ENCODE measurements around the gene TOMM70.

Gene TOMM70

DNA sequence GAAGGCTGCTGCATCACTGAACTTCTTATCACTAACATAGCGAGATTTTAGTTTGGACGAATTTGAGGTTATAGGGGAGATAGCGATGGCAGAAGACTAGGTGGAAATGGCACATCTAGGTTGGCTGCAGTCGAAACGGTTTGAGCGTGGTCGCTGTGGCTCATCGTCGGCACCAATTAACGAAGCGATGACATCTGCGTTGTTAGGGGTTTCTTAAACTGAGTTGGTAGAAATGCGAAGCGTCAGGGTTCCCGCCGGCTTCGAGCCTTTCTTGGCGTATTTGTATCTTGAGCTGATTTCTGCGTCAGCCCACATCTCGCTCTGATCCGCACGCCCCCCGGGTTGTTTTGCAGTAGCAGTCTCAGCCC is 769 bp upstream of the TOMM70 start:
- Histone ChIP-seq H3K9me3 (ENCODE audit: control insufficient read depth in 5 of 5, low read length in 5 of 5) (no peaks in the 10 kb centered on the region), H3K27me3 (ENCODE audit: control insufficient read depth in 5 of 5, insufficient read depth in 4 of 5, low read length in 5 of 5) (no peaks in the 10 kb centered on the region), H3K36me3 (ENCODE audit: control insufficient read depth in 5 of 5, insufficient read depth in 5 of 5, low read length in 5 of 5) (no peaks in the 10 kb centered on the region), H3K27ac (ENCODE audit: low read depth, low read length) (peak overlapping the region; percentile 98), H3K4me3 (ENCODE audit: low read depth in 1 of 5, low read length in 5 of 5) (peak overlapping the region; percentile 91 to 99 (median 96)), H3K4me1 (ENCODE audit: control insufficient read depth in 5 of 5, insufficient read depth in 5 of 5, low read length in 5 of 5) (peaks cover 0 to 55% (median 40%) of the 10 kb centered on the region in 5 donors), H3K9ac (ENCODE audit: low read length in 5 of 5) (peak overlapping the region; percentile 57 to 99 (median 92))

DNA sequence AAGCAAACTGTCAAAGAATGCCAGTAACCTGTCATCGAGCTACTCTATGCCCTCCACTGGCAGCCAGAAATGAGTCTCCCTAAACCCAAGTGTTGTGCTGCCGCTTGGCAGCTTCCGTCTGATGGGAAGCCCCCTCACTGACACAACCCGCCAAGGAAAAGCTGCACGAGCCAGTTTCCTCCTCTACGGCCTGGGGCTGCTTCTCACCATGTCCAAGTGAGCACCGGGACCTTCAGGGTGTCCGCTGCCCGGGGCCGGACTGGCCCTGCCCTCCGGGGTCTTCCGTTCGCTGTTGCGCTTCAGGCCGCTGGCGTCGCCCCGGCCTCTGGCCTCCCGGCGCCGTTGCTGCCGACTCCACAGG is 490 bp downstream of the TOMM70 start:
- H3K27ac ChIP-seq (ENCODE audit: low read depth, low read length) = peak overlapping the region; percentile 98
- peak overlapping the region; percentile 87 to 96 (median 94) for H3K4me3 ChIP-seq (ENCODE audit: low read depth in 1 of 5, low read length in 5 of 5)
- H3K9ac ChIP-seq (ENCODE audit: low read length in 5 of 5) = peak overlapping the region; percentile 23 to 99 (median 93)
- no peaks in the 10 kb centered on the region for H3K36me3 ChIP-seq (ENCODE audit: control insufficient read depth in 5 of 5, insufficient read depth in 5 of 5, low read length in 5 of 5)
- no peaks in the 10 kb centered on the region for H3K27me3 ChIP-seq (ENCODE audit: control insufficient read depth in 5 of 5, insufficient read depth in 4 of 5, low read length in 5 of 5)
- peaks cover 0 to 58% (median 40%) of the 10 kb centered on the region in 5 donors for H3K4me1 ChIP-seq (ENCODE audit: control insufficient read depth in 5 of 5, insufficient read depth in 5 of 5, low read length in 5 of 5)
- no peaks in the 10 kb centered on the region for H3K9me3 ChIP-seq (ENCODE audit: control insufficient read depth in 5 of 5, low read length in 5 of 5)

- Histone ChIP-seq H3K9ac (ENCODE audit: low read length in 5 of 5) (peak overlapping the region; percentile 23 to 99 (median 93)), H3K9me3 (ENCODE audit: control insufficient read depth in 5 of 5, low read length in 5 of 5) (no peaks in the 10 kb centered on the region), H3K27ac (ENCODE audit: low read depth, low read length) (peak overlapping the region; percentile 98), H3K4me1 (ENCODE audit: control insufficient read depth in 5 of 5, insufficient read depth in 5 of 5, low read length in 5 of 5) (peaks cover 0 to 58% (median 40%) of the 10 kb centered on the region in 5 donors), H3K36me3 (ENCODE audit: control insufficient read depth in 5 of 5, insufficient read depth in 5 of 5, low read length in 5 of 5) (no peaks in the 10 kb centered on the region), H3K4me3 (ENCODE audit: low read depth in 1 of 5, low read length in 5 of 5) (peak overlapping the region; percentile 87 to 96 (median 94)), H3K27me3 (ENCODE audit: control insufficient read depth in 5 of 5, insufficient read depth in 4 of 5, low read length in 5 of 5) (no peaks in the 10 kb centered on the region)
These were observed 1.4 kb downstream of the TOMM70 start for GRCh38 chr3:100399341-100400071.

DNA sequence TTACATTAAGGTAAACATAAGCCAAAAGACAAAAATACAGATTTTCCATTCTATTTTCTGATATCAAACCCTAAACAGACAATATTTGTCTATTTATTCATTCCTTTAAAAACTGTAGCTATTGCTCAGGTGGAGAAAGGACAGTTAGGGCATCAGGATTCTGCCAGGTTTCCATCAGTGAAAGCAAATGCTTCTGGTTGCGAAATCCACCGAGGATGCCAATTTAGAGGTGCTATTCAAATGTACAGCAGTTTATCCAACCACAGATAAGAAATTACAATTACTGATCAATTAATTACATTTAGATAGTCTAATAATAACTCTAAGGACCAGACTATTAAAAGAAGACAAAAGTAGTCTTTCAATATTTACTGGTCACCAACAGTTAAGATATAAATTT is 3.9 kb downstream of the TOMM70 start:
- Histone ChIP-seq H3K27me3 (ENCODE audit: control insufficient read depth in 5 of 5, insufficient read depth in 4 of 5, low read length in 5 of 5) (no peaks in the 10 kb centered on the region), H3K4me1 (ENCODE audit: control insufficient read depth in 5 of 5, insufficient read depth in 5 of 5, low read length in 5 of 5) (peaks cover 0 to 36% (median 25%) of the 10 kb centered on the region in 5 donors), H3K27ac (ENCODE audit: low read depth, low read length) (no peak overlapping the region), H3K4me3 (ENCODE audit: low read depth in 1 of 5, low read length in 5 of 5) (no peak overlapping the region), H3K9ac (ENCODE audit: low read length in 5 of 5) (no peak overlapping the region), H3K36me3 (ENCODE audit: control insufficient read depth in 5 of 5, insufficient read depth in 5 of 5, low read length in 5 of 5) (no peaks in the 10 kb centered on the region), H3K9me3 (ENCODE audit: control insufficient read depth in 5 of 5, low read length in 5 of 5) (no peaks in the 10 kb centered on the region)

DNA sequence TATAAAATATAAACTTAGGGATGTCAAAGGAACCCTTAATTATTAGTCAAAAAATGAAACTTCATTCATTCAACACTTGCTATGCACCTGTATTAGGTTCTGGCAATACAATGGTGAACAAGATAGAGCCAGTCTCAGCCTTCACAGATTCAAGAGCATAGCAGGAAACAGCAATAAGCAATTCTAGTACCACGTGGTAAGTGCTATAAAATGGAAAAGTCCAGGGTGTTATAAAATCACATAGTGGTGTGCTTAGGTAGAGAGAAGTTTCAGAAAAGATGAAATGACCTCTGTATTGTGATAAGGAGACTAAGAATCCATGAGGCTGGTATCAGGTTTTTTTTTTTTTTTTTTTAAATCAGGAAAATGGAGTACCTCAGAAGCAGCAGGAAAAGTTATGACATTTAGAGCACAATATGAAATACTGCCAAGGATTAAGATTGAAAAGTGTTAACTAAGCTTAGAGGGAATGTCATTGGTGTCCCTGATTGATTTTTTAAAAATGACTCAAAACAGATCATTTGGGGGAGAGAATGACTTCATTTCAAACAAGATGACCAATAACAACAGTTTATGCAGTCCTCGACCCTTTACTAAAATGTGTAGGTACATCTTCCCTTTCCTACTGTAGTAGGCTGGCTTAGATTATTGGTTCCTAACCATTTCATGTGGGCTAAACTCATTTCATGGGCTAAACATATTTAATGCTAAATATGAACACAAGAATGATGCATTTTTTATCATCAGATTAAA is 5.0 kb downstream of the TOMM70 start:
- no peaks in the 10 kb centered on the region for H3K36me3 ChIP-seq (ENCODE audit: control insufficient read depth in 5 of 5, insufficient read depth in 5 of 5, low read length in 5 of 5)
- no peaks in the 10 kb centered on the region for H3K27me3 ChIP-seq (ENCODE audit: control insufficient read depth in 5 of 5, insufficient read depth in 4 of 5, low read length in 5 of 5)
- peaks cover 0 to 34% (median 21%) of the 10 kb centered on the region in 5 donors for H3K4me1 ChIP-seq (ENCODE audit: control insufficient read depth in 5 of 5, insufficient read depth in 5 of 5, low read length in 5 of 5)
- no peaks in the 10 kb centered on the region for H3K9me3 ChIP-seq (ENCODE audit: control insufficient read depth in 5 of 5, low read length in 5 of 5)
- H3K4me3 ChIP-seq (ENCODE audit: low read depth in 1 of 5, low read length in 5 of 5) = no peak overlapping the region
- H3K27ac ChIP-seq (ENCODE audit: low read depth, low read length) = no peak overlapping the region
- H3K9ac ChIP-seq (ENCODE audit: low read length in 5 of 5) = no peak overlapping the region

DNA sequence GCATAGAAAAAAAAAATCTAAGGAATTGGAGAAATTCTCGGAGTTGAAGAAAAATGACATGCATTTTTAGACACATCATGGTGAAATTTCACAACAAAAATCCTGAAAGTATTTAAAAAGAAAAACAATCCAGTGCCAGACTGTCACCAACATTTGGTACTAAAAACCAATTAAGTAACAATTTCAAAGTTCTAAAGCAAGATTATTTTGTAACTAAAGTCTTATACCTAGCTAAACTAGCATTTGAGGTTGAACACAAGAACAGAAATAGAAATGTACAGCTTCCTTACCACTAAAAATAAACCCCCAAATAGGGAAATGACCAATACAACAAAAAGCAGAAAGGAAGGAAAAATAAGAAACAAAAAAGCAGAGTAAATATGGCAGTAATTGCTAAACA is 11.9 kb downstream of the TOMM70 start:
- H3K27ac ChIP-seq (ENCODE audit: low read depth, low read length) = no peak overlapping the region
- no peak overlapping the region for H3K4me3 ChIP-seq (ENCODE audit: low read depth in 1 of 5, low read length in 5 of 5)
- H3K9ac ChIP-seq (ENCODE audit: low read length in 5 of 5) = no peak overlapping the region
- peaks cover 0 to 8% (median 4%) of the 10 kb centered on the region in 5 donors for H3K9me3 ChIP-seq (ENCODE audit: control insufficient read depth in 5 of 5, low read length in 5 of 5)
- peaks cover 9 to 15% (median 14%) of the 10 kb centered on the region in 5 donors for H3K36me3 ChIP-seq (ENCODE audit: control insufficient read depth in 5 of 5, insufficient read depth in 5 of 5, low read length in 5 of 5)
- peaks cover 0 to 17% (median 9%) of the 10 kb centered on the region in 5 donors for H3K4me1 ChIP-seq (ENCODE audit: control insufficient read depth in 5 of 5, insufficient read depth in 5 of 5, low read length in 5 of 5)
- no peaks in the 10 kb centered on the region for H3K27me3 ChIP-seq (ENCODE audit: control insufficient read depth in 5 of 5, insufficient read depth in 4 of 5, low read length in 5 of 5)

- Histone ChIP-seq H3K9me3 (ENCODE audit: control insufficient read depth in 5 of 5, low read length in 5 of 5) (peaks cover 0 to 8% (median 4%) of the 10 kb centered on the region in 5 donors), H3K27me3 (ENCODE audit: control insufficient read depth in 5 of 5, insufficient read depth in 4 of 5, low read length in 5 of 5) (no peaks in the 10 kb centered on the region), H3K36me3 (ENCODE audit: control insufficient read depth in 5 of 5, insufficient read depth in 5 of 5, low read length in 5 of 5) (peaks cover 13 to 33% (median 29%) of the 10 kb centered on the region in 5 donors), H3K27ac (ENCODE audit: low read depth, low read length) (peak overlapping the region; percentile 7), H3K9ac (ENCODE audit: low read length in 5 of 5) (peak overlapping the region in 2 of 5 donors; percentile 24 to 41), H3K4me1 (ENCODE audit: control insufficient read depth in 5 of 5, insufficient read depth in 5 of 5, low read length in 5 of 5) (peaks cover 0 to 17% (median 9%) of the 10 kb centered on the region in 5 donors), H3K4me3 (ENCODE audit: low read depth in 1 of 5, low read length in 5 of 5) (no peak overlapping the region)
These were observed 14.3 kb downstream of the TOMM70 start for GRCh38 chr3:100386437-100387074.

- H3K9ac ChIP-seq (ENCODE audit: low read length in 5 of 5) = no peak overlapping the region
- H3K9me3 ChIP-seq (ENCODE audit: control insufficient read depth in 5 of 5, low read length in 5 of 5) = peaks cover 0 to 8% (median 4%) of the 10 kb centered on the region in 5 donors
- peaks cover 0 to 17% (median 9%) of the 10 kb centered on the region in 5 donors for H3K4me1 ChIP-seq (ENCODE audit: control insufficient read depth in 5 of 5, insufficient read depth in 5 of 5, low read length in 5 of 5)
- no peak overlapping the region for H3K27ac ChIP-seq (ENCODE audit: low read depth, low read length)
- no peak overlapping the region for H3K4me3 ChIP-seq (ENCODE audit: low read depth in 1 of 5, low read length in 5 of 5)
- H3K36me3 ChIP-seq (ENCODE audit: control insufficient read depth in 5 of 5, insufficient read depth in 5 of 5, low read length in 5 of 5) = peaks cover 16 to 49% (median 43%) of the 10 kb centered on the region in 5 donors
- no peaks in the 10 kb centered on the region for H3K27me3 ChIP-seq (ENCODE audit: control insufficient read depth in 5 of 5, insufficient read depth in 4 of 5, low read length in 5 of 5)
These were observed 16.0 kb downstream of the TOMM70 start for GRCh38 chr3:100384733-100385525.

DNA sequence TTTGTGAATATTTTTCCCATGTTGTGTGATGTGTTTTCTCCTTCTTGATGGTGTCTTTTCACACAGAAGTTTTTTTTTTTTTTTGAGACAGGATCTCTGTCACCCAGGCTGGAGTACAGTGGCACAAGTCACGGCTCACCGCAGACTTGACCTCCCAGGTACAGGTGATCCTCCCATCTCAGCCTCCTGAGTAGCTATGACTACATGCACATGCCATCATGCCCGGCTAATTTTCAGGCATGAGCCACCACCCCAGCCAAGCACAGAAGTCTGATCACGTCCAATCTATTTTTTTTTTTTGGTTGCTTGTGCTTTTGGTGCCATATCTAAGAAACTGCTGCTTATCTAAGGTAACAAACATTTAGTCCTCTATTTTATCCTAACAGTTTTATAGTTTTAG is 24.6 kb downstream of the TOMM70 start:
- Histone ChIP-seq H3K36me3 (ENCODE audit: control insufficient read depth in 5 of 5, insufficient read depth in 5 of 5, low read length in 5 of 5) (peaks cover 49 to 72% (median 56%) of the 10 kb centered on the region in 5 donors), H3K27me3 (ENCODE audit: control insufficient read depth in 5 of 5, insufficient read depth in 4 of 5, low read length in 5 of 5) (no peaks in the 10 kb centered on the region), H3K4me1 (ENCODE audit: control insufficient read depth in 5 of 5, insufficient read depth in 5 of 5, low read length in 5 of 5) (no peaks in the 10 kb centered on the region), H3K4me3 (ENCODE audit: low read depth in 1 of 5, low read length in 5 of 5) (no peak overlapping the region), H3K9ac (ENCODE audit: low read length in 5 of 5) (no peak overlapping the region), H3K9me3 (ENCODE audit: control insufficient read depth in 5 of 5, low read length in 5 of 5) (no peaks in the 10 kb centered on the region), H3K27ac (ENCODE audit: low read depth, low read length) (no peak overlapping the region)
